GM12878 (cell line): ENCODE measurements around the gene MRPL50. TPM values are rescaled to one million over a fixed set of nuclear protein-coding genes. Genes with fewer than 3 reads are reported as not detected.

ENCODE experiments used
- ATAC-seq: fragments of 200-7000 bp; cut with Tn5 transposase; 3 replicates; pipeline ENCODE4 v1.9.1; 2020; ENCODE audit warnings: mild to moderate bottlenecking, moderate library complexity
- BruUV-seq: library from RNA; stranded (reverse); fragments of 400-500 nt; replicated peaks from 2 replicates; lab custom pipeline; 2021; lab: Mats Ljungman, UMichigan
- CTCF ChIA-PET: fragments of 300-600 bp; sonication (Branson Sonifier 250); formaldehyde crosslinking; extraction: SDS; loops from one replicate; lab custom pipeline; 2021; ENCODE audit warnings: inconsistent platforms; lab: Yijun Ruan, JAX
- POLR2A ChIA-PET: fragments of 350-600 bp; formaldehyde crosslinking; extraction: SDS; loops from one replicate; lab custom pipeline; 2021; ENCODE audit warnings: inconsistent platforms; lab: Charles Lee
- RAD21 ChIA-PET: fragments of 300-600 bp; sonication (Branson Sonifier 250); formaldehyde crosslinking; loops from one replicate; lab custom pipeline; 2023; ENCODE audit warnings: antibody characterized with exemption; ENCODE audit not compliant: unreplicated experiment; lab: Charles Lee
- SMC1A ChIA-PET: fragments of 300-600 bp; sonication (Branson Sonifier 250); formaldehyde crosslinking; loops from one replicate; lab custom pipeline; 2023; ENCODE audit not compliant: unreplicated experiment, uncharacterized antibody; lab: Charles Lee
- DNase-seq: peaks from one replicate; pipeline ENCODE4 v3.0.0-alpha.2; 2011; ENCODE audit warnings: low read depth, low spot score
- FAIRE-seq: peaks from 3 replicates; lab custom pipeline; 2011; peaks lifted over from hg19 to GRCh38; lab: Jason Lieb, UNC
- H2AFZ ChIP-seq: 2 replicates; pipeline ENCODE4 v1.6.0; 2011; ENCODE audit warnings: low read depth, low read length, control low read depth; ENCODE audit not compliant: control insufficient read depth
- H3K27ac ChIP-seq: 2 replicates; pipeline ENCODE4 v1.5.1; 2011; ENCODE audit warnings: control low read depth; ENCODE audit not compliant: control insufficient read depth, insufficient read depth
- H3K27me3 ChIP-seq, 2 experiments: replicated peaks in 1 of 2; 2 replicates each; pipeline versions ENCODE4 v1.6.0 to v1.6.1; 2011; ENCODE audit warnings: low read length in 1 of 2; ENCODE audit not compliant: control insufficient read depth in 2 of 2, insufficient read depth in 2 of 2
- H3K36me3 ChIP-seq, 2 experiments: 2 replicates each; pipeline ENCODE4 v1.5.1; 2011; ENCODE audit warnings: low read length in 1 of 2; ENCODE audit not compliant: control insufficient read depth in 2 of 2, insufficient read depth in 2 of 2
- H3K4me1 ChIP-seq: 2 replicates; pipeline ENCODE4 v1.6.1; 2011; ENCODE audit warnings: mild to moderate bottlenecking, low read length, moderate library complexity, mixed read lengths; ENCODE audit not compliant: control insufficient read depth, insufficient read depth
- H3K4me2 ChIP-seq: 2 replicates; pipeline ENCODE4 v1.6.0; 2011; ENCODE audit warnings: control low read depth; ENCODE audit not compliant: control insufficient read depth, insufficient read depth
- H3K4me3 ChIP-seq: fragments of 200-600 bp; sonication (generic); 2 replicates; pipeline ENCODE4 v1.5.1; 2016
- H3K79me2 ChIP-seq: 2 replicates; pipeline ENCODE4 v1.6.0; 2011; ENCODE audit warnings: low read length; ENCODE audit not compliant: control insufficient read depth, insufficient read depth
- H3K9ac ChIP-seq: 2 replicates; pipeline ENCODE4 v1.8.0; 2011; ENCODE audit warnings: low read length, control low read depth, mixed read lengths; ENCODE audit not compliant: control insufficient read depth, insufficient read depth
- H3K9me3 ChIP-seq: replicated peaks from 3 replicates; pipeline ENCODE4 v1.5.1; 2011; ENCODE audit warnings: mild to moderate bottlenecking, low read length; ENCODE audit not compliant: control insufficient read depth, insufficient read depth
- H4K20me1 ChIP-seq: 2 replicates; pipeline ENCODE4 v1.6.0; 2011; ENCODE audit not compliant: control insufficient read depth, insufficient read depth
- BACH1 ChIP-seq: fragments of 450-650 bp; IDR thresholded peaks from 2 replicates; pipeline ENCODE4 v1.6.1; 2017; ENCODE audit warnings: mild to moderate bottlenecking, borderline replicate concordance
- CEBPB ChIP-seq, 2 experiments: fragments of 150-350 bp in 1 of 2; IDR thresholded peaks; 2 replicates each; pipeline ENCODE4 v1.6.1; 2012 to 2014; ENCODE audit warnings: low read depth in 2 of 2, low read length in 2 of 2, borderline replicate concordance in 1 of 2, inconsistent platforms in 1 of 2
- ETV6 ChIP-seq, 2 experiments: fragments of 450-650 bp in 1 of 2; IDR thresholded peaks in 1 of 2; conservative IDR thresholded peaks in 1 of 2; 2 replicates each; pipeline ENCODE4 v1.6.1; 2014; ENCODE audit warnings: antibody characterized with exemption in 1 of 2, borderline replicate concordance in 1 of 2, low read depth in 1 of 2, mild to moderate bottlenecking in 1 of 2, moderate library complexity in 1 of 2
- IKZF2 ChIP-seq, 2 experiments: fragments of 450-650 bp; IDR thresholded peaks; 2 replicates each; pipeline ENCODE4 v1.6.1; 2017; ENCODE audit warnings: mild to moderate bottlenecking in 2 of 2, moderate library complexity in 2 of 2
- RELA ChIP-seq: fragments of 450-650 bp; IDR thresholded peaks from 2 replicates; pipeline ENCODE4 v1.8.0; 2014; ENCODE audit warnings: borderline replicate concordance; ENCODE audit not compliant: partially characterized antibody
- ZNF217 ChIP-seq: fragments of 450-650 bp; IDR thresholded peaks from 2 replicates; pipeline ENCODE4 v1.6.1; 2017; ENCODE audit warnings: antibody characterized with exemption, mild to moderate bottlenecking
- WGBS: methylation state at CpG from one replicate; pipeline ENCODE4 v1.1.6; 2016; ENCODE audit warnings: low lambda C conversion rate; ENCODE audit not compliant: insufficient replicate concordance, insufficient coverage; ENCODE audit errors: missing lambda C conversion rate; 5-methylcytosine and 5-hydroxymethylcytosine counted together
- in situ Hi-C: fragments of 300-500 bp; cut with MboI; formaldehyde crosslinking; loops from 9 replicates; pipeline ENCODE4 v1.14.3; 2018; ENCODE audit warnings: mixed read lengths
- intact Hi-C: fragments of 100-400 bp; cut with micrococcal nuclease; formaldehyde crosslinking; loops from one replicate; pipeline ENCODE4 v1.14.2; 2022; ENCODE audit not compliant: unreplicated experiment
- polyA plus RNA-seq, 11 experiments: library from polyadenylated mRNA; depleted of rRNA in 4 of 11; unstranded in 6 of 11; stranded (reverse) in 5 of 11; fragments of >200 nt; fragmentation: Nextera tagmentation in 4 of 11; fragmentation: Illumina TruSeq in 1 of 11; extraction: Ambion mirVana in 4 of 11; extraction: Trizol in 1 of 11; gene quantifications; 1 replicate in 1 of 11; 2 replicates in 10 of 11; pipeline versions ENCODE4 v1.2.1 to v1.2.3, GENCODE V29; 2011 to 2016; ENCODE audit warnings: inconsistent platforms in 2 of 11, missing spikeins in 2 of 11, low read depth in 1 of 11
- total RNA-seq, 4 experiments: library from RNA; depleted of rRNA in 3 of 4; stranded (reverse); fragments of >200 nt in 3 of 4; fragmentation: Illumina TruSeq in 1 of 4; extraction: Trizol in 1 of 4; gene quantifications; 2 replicates each; pipeline versions ENCODE4 v1.2.1 to v1.2.3, GENCODE V29; 2013 to 2021

Gene MRPL50
- total and polyA plus RNA-seq, 10 of the 15 experiments (the other 5 are each of a cell fraction or from before 2014, with no cell fraction given) = 12.8 to 79.4 (median 27.9) TPM

GRCh38 chr9:101446732-101447131, 48.3 kb upstream of the MRPL50 start (continued):
- TF ChIP-seq BACH1 = no peak
- no peak for TF ChIP-seq ZNF217

- ChIA-PET POLR2A (interaction anchor here (1.0 to 1.8 kb wide), 4 partner anchors 14 to 46 kb away, joined by 3 to 9 read pairs (median 5); partner anchors contain the start of genes MRPL50 and ZNF189), SMC1A (interaction anchor here (0.8 to 2.5 kb wide), 6 partner anchors 10 to 90 kb away, joined by 3 to 12 read pairs (median 6); partner anchors contain the start of genes ALDOB, MRPL50 and ZNF189)
- intact Hi-C loops = loop anchor here (5.0 kb wide), 1 partner anchor 48 kb away; the partner anchor contains the start of genes MRPL50 and ZNF189
These were observed 47.1 kb upstream of the MRPL50 start for GRCh38 chr9:101445353-101446029.

More at GRCh38 chr9:101445353-101446029, 47.1 kb upstream of the MRPL50 start:
- Histone ChIP-seq H4K20me1 (no peaks in the 10 kb centered on the region), H3K27ac (no peak overlapping the region), H3K4me3 (no peak overlapping the region), H3K79me2 (no peaks in the 10 kb centered on the region), H3K27me3 (peaks cover 0 to 3% of the 10 kb centered on the region in 2 experiments; a peak in 2 of 4 replicates), H3K4me1 (no peaks in the 10 kb centered on the region), H3K36me3 (no peaks in the 10 kb centered on the region), H3K4me2 (no peak overlapping the region), H3K9ac (no peak overlapping the region), H3K9me3 (no peaks in the 10 kb centered on the region), H2AFZ (no peak overlapping the region)
- CTCF ChIA-PET = interaction anchor here (0.6 to 2.2 kb wide), 11 partner anchors 9 to 92 kb away, joined by 3 to 6 read pairs (median 4); partner anchors contain the start of genes MRPL50, RNF20 and ZNF189
- no TSS peak for BruUV-seq
- no peak for DNase-seq
- RAD21 ChIA-PET = interaction anchor here (0.9 to 1.6 kb wide), 5 partner anchors 18 to 88 kb away, joined by 3 to 6 read pairs (median 3); partner anchors contain the start of genes MRPL50 and ZNF189
- no peak for FAIRE-seq
- no peak for ATAC-seq
- TF ChIP-seq RELA = no peak
- no peak for TF ChIP-seq ETV6 (conservative IDR thresholded peaks at IDR 0.05 in 1 of 2, IDR thresholded peaks at IDR 0.05 in 1 of 2; ENCODE audit: borderline replicate concordance in 1 of 2, low read depth in 1 of 2)
- peak in 1 of 2 experiments; percentile 28; a peak in 1 of 4 replicates for TF ChIP-seq IKZF2 (IDR thresholded peaks at IDR 0.05)
- TF ChIP-seq CEBPB (IDR thresholded peaks at IDR 0.05; ENCODE audit: borderline replicate concordance in 1 of 2, low read depth in 2 of 2, low read length in 2 of 2) = peak in 1 of 2 experiments; percentile 17; a peak in 1 of 4 replicates
- in situ Hi-C loops = no loop called here
- WGBS = 4% methylated on average over 5 of the region's 5 CpGs
